Measurements from ENCODE around the gene CXCL5. TPM values are rescaled to one million over a fixed set of nuclear protein-coding genes. Genes with fewer than 3 reads are reported as not detected.
"Not testable (repeated sequence)": the region's sequence is repeated elsewhere in the genome, so short reads cannot be mapped to it uniquely, and the experiment has no call there.

Gene CXCL5
- total RNA-seq, 2 donors from 2014 or later = not detected

- H3K4me1 Mint-ChIP-seq (ENCODE audit: low read depth in 2 of 2) = no peaks in the 10 kb centered on the region
- H3K27me3 Mint-ChIP-seq = peaks cover 0 to 2% of the 10 kb centered on the region in 2 donors
- no peaks in the 10 kb centered on the region for H3K9me3 Mint-ChIP-seq
- no peak overlapping the region for H3K4me3 Mint-ChIP-seq
- H3K36me3 Mint-ChIP-seq = no peaks in the 10 kb centered on the region
- no peak for ATAC-seq
- DNase-seq (ENCODE audit: low spot score) = no peak
- no peak overlapping the region for H3K27ac Mint-ChIP-seq
These were observed 6.2 kb upstream of the CXCL5 start for GRCh38 chr4:74004668-74005067.

GRCh38 chr4:74000301-74000700 is 1.8 kb upstream of the CXCL5 start:
- no peaks in the 10 kb centered on the region for H3K36me3 Mint-ChIP-seq
- ATAC-seq (no peak), DNase-seq (ENCODE audit: low spot score) (no peak)
- H3K27ac Mint-ChIP-seq = no peak overlapping the region
- H3K4me1 Mint-ChIP-seq (ENCODE audit: low read depth in 2 of 2) = no peaks in the 10 kb centered on the region
- no peaks in the 10 kb centered on the region for H3K9me3 Mint-ChIP-seq
- no peak overlapping the region for H3K4me3 Mint-ChIP-seq
- H3K27me3 Mint-ChIP-seq = peaks cover 8 to 13% of the 10 kb centered on the region in 2 donors

GRCh38 chr4:73992050-73992449 is 6.4 kb downstream of the CXCL5 start:
- no peaks in the 10 kb centered on the region for H3K36me3 Mint-ChIP-seq
- H3K4me1 Mint-ChIP-seq (ENCODE audit: low read depth in 2 of 2) = no peaks in the 10 kb centered on the region
- ATAC-seq = no peak
- H3K9me3 Mint-ChIP-seq = no peaks in the 10 kb centered on the region
- H3K4me3 Mint-ChIP-seq = no peak overlapping the region
- DNase-seq (ENCODE audit: low spot score) = no peak
- H3K27me3 Mint-ChIP-seq = peaks cover 0 to 4% of the 10 kb centered on the region in 2 donors
- H3K27ac Mint-ChIP-seq = no peak overlapping the region

- ATAC-seq (no peak), DNase-seq (ENCODE audit: low spot score) (no peak)
- Mint-ChIP-seq H3K27ac (no peak overlapping the region), H3K9me3 (no peaks in the 10 kb centered on the region), H3K4me1 (ENCODE audit: low read depth in 2 of 2) (no peaks in the 10 kb centered on the region), H3K36me3 (no peaks in the 10 kb centered on the region), H3K4me3 (no peak overlapping the region), H3K27me3 (peaks cover 0 to 4% of the 10 kb centered on the region in 2 donors)
These were observed 6.8 kb downstream of the CXCL5 start for GRCh38 chr4:73991742-73992000.

GRCh38 chr4:73990988-73991741 is 7.3 kb downstream of the CXCL5 start:
- no peaks in the 10 kb centered on the region for H3K36me3 Mint-ChIP-seq
- no peaks in the 10 kb centered on the region for H3K4me1 Mint-ChIP-seq (ENCODE audit: low read depth in 2 of 2)
- peaks cover 0 to 4% of the 10 kb centered on the region in 2 donors for H3K27me3 Mint-ChIP-seq
- H3K27ac Mint-ChIP-seq = no peak overlapping the region
- ATAC-seq (no peak), DNase-seq (ENCODE audit: low spot score) (no peak)
- H3K4me3 Mint-ChIP-seq = no peak overlapping the region
- H3K9me3 Mint-ChIP-seq = no peaks in the 10 kb centered on the region

- Mint-ChIP-seq H3K4me1 (ENCODE audit: low read depth in 2 of 2) (no peaks in the 10 kb centered on the region), H3K36me3 (no peaks in the 10 kb centered on the region), H3K4me3 (no peak overlapping the region), H3K9me3 (no peaks in the 10 kb centered on the region), H3K27ac (no peak overlapping the region), H3K27me3 (peaks cover 0 to 4% of the 10 kb centered on the region in 2 donors)
- no peak for ATAC-seq
- DNase-seq (ENCODE audit: low spot score) = no peak
These were observed 8.5 kb downstream of the CXCL5 start for GRCh38 chr4:73989928-73990327.

- no peaks in the 10 kb centered on the region for H3K4me1 Mint-ChIP-seq (ENCODE audit: low read depth in 2 of 2)
- no peaks in the 10 kb centered on the region for H3K9me3 Mint-ChIP-seq
- no peak overlapping the region for H3K27ac Mint-ChIP-seq
- peaks cover 0 to 2% of the 10 kb centered on the region in 2 donors for H3K27me3 Mint-ChIP-seq
- H3K36me3 Mint-ChIP-seq = no peaks in the 10 kb centered on the region
- no peak for DNase-seq (ENCODE audit: low spot score)
- no peak for ATAC-seq
- H3K4me3 Mint-ChIP-seq = no peak overlapping the region
These were observed 9.4 kb downstream of the CXCL5 start for GRCh38 chr4:73989031-73989430.

- ATAC-seq = no peak
- H3K4me3 Mint-ChIP-seq = no peak within 1 kb of the TSS
- no peaks in the 10 kb centered on the region for H3K36me3 Mint-ChIP-seq
- no peaks in the 10 kb centered on the region for H3K9me3 Mint-ChIP-seq
- H3K27ac Mint-ChIP-seq = no peak within 1 kb of the TSS
- H3K4me1 Mint-ChIP-seq (ENCODE audit: low read depth in 2 of 2) = no peaks in the 10 kb centered on the region
- no peak for DNase-seq (ENCODE audit: low spot score)
- H3K27me3 Mint-ChIP-seq = peaks cover 0 to 2% of the 10 kb centered on the region in 2 donors
These were observed 10.4 kb downstream of the CXCL5 start, which contains the start of gene PPBP for GRCh38 chr4:73988061-73988460. PPBP (minus strand) TSS chr4:73988190; CDS start chr4:73988103, 87 bp downstream.

- no peak overlapping the region for H3K4me3 Mint-ChIP-seq
- ATAC-seq (no peak), DNase-seq (ENCODE audit: low spot score) (no peak)
- H3K27ac Mint-ChIP-seq = no peak overlapping the region
- H3K27me3 Mint-ChIP-seq = peaks cover 0 to 7% of the 10 kb centered on the region in 2 donors
- H3K4me1 Mint-ChIP-seq (ENCODE audit: low read depth in 2 of 2) = no peaks in the 10 kb centered on the region
- no peaks in the 10 kb centered on the region for H3K36me3 Mint-ChIP-seq
- H3K9me3 Mint-ChIP-seq = no peaks in the 10 kb centered on the region
These were observed 13.0 kb downstream of the CXCL5 start for GRCh38 chr4:73985528-73985852.

- Mint-ChIP-seq H3K27ac (no peak overlapping the region), H3K27me3 (peaks cover 0 to 7% of the 10 kb centered on the region in 2 donors), H3K4me1 (ENCODE audit: low read depth in 2 of 2) (no peaks in the 10 kb centered on the region), H3K9me3 (no peaks in the 10 kb centered on the region), H3K36me3 (no peaks in the 10 kb centered on the region), H3K4me3 (no peak overlapping the region)
- ATAC-seq (no peak), DNase-seq (ENCODE audit: low spot score) (no peak)
These were observed 13.5 kb downstream of the CXCL5 start for GRCh38 chr4:73984736-73985527.

- not testable (repeated sequence) for DNase-seq (ENCODE audit: low spot score); ATAC-seq; H3K9me3 Mint-ChIP-seq; H3K4me3 Mint-ChIP-seq; H3K27me3 Mint-ChIP-seq; H3K36me3 Mint-ChIP-seq; H3K4me1 Mint-ChIP-seq (ENCODE audit: low read depth in 2 of 2); H3K27ac Mint-ChIP-seq
These were observed 17.3 kb downstream of the CXCL5 start for GRCh38 chr4:73981175-73981574.

- H3K4me3 Mint-ChIP-seq = no peak overlapping the region
- no peak for DNase-seq (ENCODE audit: low spot score)
These were observed 19.0 kb downstream of the CXCL5 start for GRCh38 chr4:73979407-73979957.

GRCh38 chr4:73978886-73979285 is 19.6 kb downstream of the CXCL5 start:
- no peak for ATAC-seq
- Mint-ChIP-seq H3K27ac (no peak overlapping the region), H3K36me3 (no peaks in the 10 kb centered on the region)

More at GRCh38 chr4:73979407-73979957, 19.0 kb downstream of the CXCL5 start:
- no peak overlapping the region for H3K27ac Mint-ChIP-seq
- no peak for ATAC-seq
- H3K27me3 Mint-ChIP-seq = peaks cover 0 to 5% of the 10 kb centered on the region in 2 donors
- no peaks in the 10 kb centered on the region for H3K4me1 Mint-ChIP-seq (ENCODE audit: low read depth in 2 of 2)
- H3K9me3 Mint-ChIP-seq = peaks cover 9% of the 10 kb centered on the region
- H3K36me3 Mint-ChIP-seq = no peaks in the 10 kb centered on the region

GRCh38 chr4:73976716-73977115 is 21.8 kb downstream of the CXCL5 start:
- Mint-ChIP-seq H3K4me1 (ENCODE audit: low read depth in 2 of 2) (no peaks in the 10 kb centered on the region), H3K27ac (no peak overlapping the region), H3K36me3 (no peaks in the 10 kb centered on the region), H3K9me3 (peaks cover 9% of the 10 kb centered on the region), H3K4me3 (no peak overlapping the region), H3K27me3 (peaks cover 0 to 3% of the 10 kb centered on the region in 2 donors)
- ATAC-seq = no peak
- no peak for DNase-seq (ENCODE audit: low spot score)

More at GRCh38 chr4:73978886-73979285, 19.6 kb downstream of the CXCL5 start:
- Mint-ChIP-seq H3K4me3 (no peak overlapping the region), H3K4me1 (ENCODE audit: low read depth in 2 of 2) (no peaks in the 10 kb centered on the region), H3K27me3 (peaks cover 0 to 5% of the 10 kb centered on the region in 2 donors), H3K9me3 (peaks cover 9% of the 10 kb centered on the region)
- no peak for DNase-seq (ENCODE audit: low spot score)

Measured in natural killer cell treated with Interleukin-12 subunit alpha and Interleukin-12 subunit beta and Interleukin-15 and Interleukin-18, amount 100 ng/mL, for 72 hours (primary cell).